Measurements from ENCODE around the gene HES7. TPM values are rescaled to one million over a fixed set of nuclear protein-coding genes. Genes with fewer than 3 reads are reported as not detected.
A peak's percentile ranks its signal among the peaks of the same experiment; 100 is the strongest.

The HES7 gene
- polyA plus RNA-seq, 2 of the 4 experiments (the other 2 are of a cell fraction) = 0.56 to 0.72 TPM

DNA sequence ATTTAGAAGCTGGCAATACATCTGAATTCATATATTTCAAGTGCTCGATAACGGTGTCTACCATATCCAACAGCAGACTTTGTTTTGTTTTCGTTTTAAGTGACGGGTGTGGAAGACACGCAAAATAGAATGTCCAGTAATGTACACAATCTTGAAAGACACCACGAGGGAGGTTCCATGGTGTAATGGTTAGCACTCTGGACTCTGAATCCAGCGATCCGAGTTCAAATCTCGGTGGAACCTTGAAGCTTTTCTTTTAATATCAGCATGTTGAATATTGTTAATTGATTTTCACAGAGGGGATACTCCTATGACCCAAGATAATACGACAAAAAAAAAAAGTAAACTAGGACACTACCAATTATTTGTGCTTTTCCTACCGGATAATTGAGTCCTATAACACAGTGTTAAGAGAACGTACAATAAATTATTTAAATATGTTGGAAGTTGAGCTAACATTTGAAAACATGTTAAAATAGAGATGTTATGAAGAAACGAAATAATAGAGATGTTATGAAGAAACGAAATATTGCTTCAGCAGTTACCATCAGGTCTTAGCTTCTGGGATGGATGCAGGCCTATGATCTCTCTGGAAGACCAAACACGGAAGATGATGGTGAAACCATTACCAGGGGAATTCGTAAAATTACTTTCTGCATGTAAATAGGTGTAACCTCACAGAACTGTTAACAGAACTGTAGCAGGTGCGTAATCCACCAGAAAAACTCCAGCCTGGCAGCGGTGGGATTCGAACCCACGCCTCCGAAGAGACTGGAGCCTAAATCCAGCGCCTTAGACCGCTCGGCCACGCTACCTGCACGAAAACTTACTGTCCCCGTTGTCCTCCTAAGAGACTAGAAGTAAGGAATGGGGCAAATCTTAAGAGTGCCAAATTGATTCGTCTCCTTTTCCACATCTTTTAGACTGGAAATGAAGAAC, 4.1 kb downstream of the HES7 start (continued):
- TF ChIP-seq MYC (IDR thresholded peaks at IDR 0.05; ENCODE audit: borderline replicate concordance, low read length) = 0 out of 2 replicates have a peak, but pooled peaks have one; percentile 60
- TF ChIP-seq, protein P1, sequence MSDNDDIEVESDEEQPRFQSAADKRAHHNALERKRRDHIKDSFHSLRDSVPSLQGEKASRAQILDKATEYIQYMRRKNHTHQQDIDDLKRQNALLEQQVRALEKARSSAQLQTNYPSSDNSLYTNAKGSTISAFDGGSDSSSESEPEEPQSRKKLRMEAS (IDR thresholded peaks at IDR 0.05) = peak; percentile 61
- 0 out of 2 replicates have a peak, but pooled peaks have one; percentile 23 for TF ChIP-seq KDM1A (IDR thresholded peaks at IDR 0.05; ENCODE audit: low read depth)
- TF ChIP-seq SREBF2 (IDR thresholded peaks at IDR 0.05) = peak; percentile 93
- TF ChIP-seq CEBPB (IDR thresholded peaks at IDR 0.05) = peak; percentile 49 to 82; a peak in 3 of 4 replicates
- TF ChIP-seq KDM5A (IDR thresholded peaks at IDR 0.05) = no peak
- peak; percentile 74; the same call in 1 of the 2 replicates for TF ChIP-seq HOXB5 (CRISPR knock-in tag; IDR thresholded peaks at IDR 0.05)
- TF ChIP-seq, protein P2, sequence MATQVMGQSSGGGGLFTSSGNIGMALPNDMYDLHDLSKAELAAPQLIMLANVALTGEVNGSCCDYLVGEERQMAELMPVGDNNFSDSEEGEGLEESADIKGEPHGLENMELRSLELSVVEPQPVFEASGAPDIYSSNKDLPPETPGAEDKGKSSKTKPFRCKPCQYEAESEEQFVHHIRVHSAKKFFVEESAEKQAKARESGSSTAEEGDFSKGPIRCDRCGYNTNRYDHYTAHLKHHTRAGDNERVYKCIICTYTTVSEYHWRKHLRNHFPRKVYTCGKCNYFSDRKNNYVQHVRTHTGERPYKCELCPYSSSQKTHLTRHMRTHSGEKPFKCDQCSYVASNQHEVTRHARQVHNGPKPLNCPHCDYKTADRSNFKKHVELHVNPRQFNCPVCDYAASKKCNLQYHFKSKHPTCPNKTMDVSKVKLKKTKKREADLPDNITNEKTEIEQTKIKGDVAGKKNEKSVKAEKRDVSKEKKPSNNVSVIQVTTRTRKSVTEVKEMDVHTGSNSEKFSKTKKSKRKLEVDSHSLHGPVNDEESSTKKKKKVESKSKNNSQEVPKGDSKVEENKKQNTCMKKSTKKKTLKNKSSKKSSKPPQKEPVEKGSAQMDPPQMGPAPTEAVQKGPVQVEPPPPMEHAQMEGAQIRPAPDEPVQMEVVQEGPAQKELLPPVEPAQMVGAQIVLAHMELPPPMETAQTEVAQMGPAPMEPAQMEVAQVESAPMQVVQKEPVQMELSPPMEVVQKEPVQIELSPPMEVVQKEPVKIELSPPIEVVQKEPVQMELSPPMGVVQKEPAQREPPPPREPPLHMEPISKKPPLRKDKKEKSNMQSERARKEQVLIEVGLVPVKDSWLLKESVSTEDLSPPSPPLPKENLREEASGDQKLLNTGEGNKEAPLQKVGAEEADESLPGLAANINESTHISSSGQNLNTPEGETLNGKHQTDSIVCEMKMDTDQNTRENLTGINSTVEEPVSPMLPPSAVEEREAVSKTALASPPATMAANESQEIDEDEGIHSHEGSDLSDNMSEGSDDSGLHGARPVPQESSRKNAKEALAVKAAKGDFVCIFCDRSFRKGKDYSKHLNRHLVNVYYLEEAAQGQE (IDR thresholded peaks at IDR 0.05) = no peak
- TF ChIP-seq TP53 (CRISPR knock-in tag; IDR thresholded peaks at IDR 0.05) = peak; percentile 20
- TF ChIP-seq HOXA7 (CRISPR knock-in tag; IDR thresholded peaks at IDR 0.05) = 0 out of 2 replicates have a peak, but pooled peaks have one; percentile 23
- TF ChIP-seq ZC3H11A (IDR thresholded peaks at IDR 0.05) = no peak

DNA sequence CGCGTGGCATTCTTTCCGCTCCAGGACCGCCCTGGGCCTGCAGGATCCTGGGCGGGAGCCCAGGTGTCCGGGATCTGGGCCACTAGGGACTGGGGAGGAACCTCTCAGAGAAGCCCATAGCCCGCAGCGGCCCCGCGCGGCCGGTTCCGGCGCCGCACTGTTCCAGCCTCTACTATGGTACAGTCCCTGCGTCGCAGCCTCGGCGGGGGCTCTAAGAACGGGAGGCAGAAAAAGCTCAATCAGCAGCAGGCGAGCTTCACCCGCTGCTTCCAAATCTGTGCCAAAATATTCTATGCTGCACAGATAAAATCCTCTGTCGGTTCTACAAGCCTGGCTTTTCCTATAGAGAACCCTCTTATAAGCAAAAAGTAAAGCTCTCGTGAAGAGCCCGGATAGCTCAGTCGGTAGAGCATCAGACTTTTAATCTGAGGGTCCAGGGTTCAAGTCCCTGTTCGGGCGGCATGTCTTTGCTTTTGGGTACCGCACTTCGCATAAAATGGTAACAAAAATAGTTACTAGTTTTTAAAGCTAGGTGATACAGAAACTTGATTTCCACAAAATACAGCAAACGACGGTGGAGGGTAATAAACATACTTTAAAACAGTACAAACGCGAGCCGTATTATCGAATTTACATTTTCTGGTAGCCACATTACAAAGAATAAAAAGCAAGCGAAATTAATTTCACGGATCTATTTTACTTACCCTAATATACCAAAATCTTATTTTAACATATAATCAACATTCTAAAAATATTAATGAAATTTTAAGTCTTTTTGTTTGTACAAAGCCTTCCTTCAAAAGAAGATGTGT, 4.9 kb downstream of the HES7 start:
- Histone ChIP-seq H3K4me2 (peak overlapping the region; percentile 89), H3K27ac (peak overlapping the region; percentile 67 to 90), H3K4me3 (peak overlapping the region; percentile 51), H3K9me3 (no peaks in the 10 kb centered on the region), H3K4me1 (peaks cover 13% of the 10 kb centered on the region)
- FAIRE-seq (no peak), ATAC-seq (peak; percentile 33 to 71), DNase-seq (ENCODE audit: low read depth in 1 of 2, low spot score in 1 of 2) (peak; percentile 87 to 90)
- WGBS (ENCODE audit: missing lambda C conversion rate) = 3% methylated on average over 32 of the region's 38 CpGs
- CTCF ChIA-PET = interaction anchor here (0.6 to 24.1 kb wide), 36 partner anchors 8 to 482 kb away, joined by 3 to 1490 read pairs (median 4); partner anchors contain the start of genes ALOX12B, AURKB, BORCS6 and CTC1
- POLR2A ChIA-PET = interaction anchor here (0.7 to 4.4 kb wide), 18 partner anchors 35 to 262 kb away, joined by 3 to 41 read pairs (median 6); partner anchors contain the start of genes CTC1, KRABD2, NAA38 and PFAS
- TF ChIP-seq, protein P3, sequence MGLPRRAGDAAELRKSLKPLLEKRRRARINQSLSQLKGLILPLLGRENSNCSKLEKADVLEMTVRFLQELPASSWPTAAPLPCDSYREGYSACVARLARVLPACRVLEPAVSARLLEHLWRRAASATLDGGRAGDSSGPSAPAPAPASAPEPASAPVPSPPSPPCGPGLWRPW (IDR thresholded peaks at IDR 0.05) = no peak
- no peak for TF ChIP-seq FOSB (CRISPR knock-in tag; IDR thresholded peaks at IDR 0.05)
- no peak for TF ChIP-seq ZC3H11A (IDR thresholded peaks at IDR 0.05)
- no peak for TF ChIP-seq POLR2A (IDR thresholded peaks at IDR 0.05; ENCODE audit: low read length)
- TF ChIP-seq HEYL (CRISPR knock-in tag; IDR thresholded peaks at IDR 0.05) = no peak
- no peak for TF ChIP-seq CHD2 (IDR thresholded peaks at IDR 0.05; ENCODE audit: low read length, partially characterized antibody)
- TF ChIP-seq CBX8 (IDR thresholded peaks at IDR 0.05) = no peak
- TF ChIP-seq NR3C1 (IDR thresholded peaks at IDR 0.05) = no peak
- no peak for TF ChIP-seq NPAS2 (CRISPR knock-in tag; IDR thresholded peaks at IDR 0.05; ENCODE audit: borderline replicate concordance)
- TF ChIP-seq TP53 (CRISPR knock-in tag; IDR thresholded peaks at IDR 0.05) = no peak
- TF ChIP-seq KDM1A (IDR thresholded peaks at IDR 0.05; ENCODE audit: low read depth) = no peak
- TF ChIP-seq FOSL2 (IDR thresholded peaks at IDR 0.05) = no peak
- TF ChIP-seq FOSL2 (CRISPR knock-in tag; IDR thresholded peaks at IDR 0.05) = no peak
- TF ChIP-seq, protein P4, sequence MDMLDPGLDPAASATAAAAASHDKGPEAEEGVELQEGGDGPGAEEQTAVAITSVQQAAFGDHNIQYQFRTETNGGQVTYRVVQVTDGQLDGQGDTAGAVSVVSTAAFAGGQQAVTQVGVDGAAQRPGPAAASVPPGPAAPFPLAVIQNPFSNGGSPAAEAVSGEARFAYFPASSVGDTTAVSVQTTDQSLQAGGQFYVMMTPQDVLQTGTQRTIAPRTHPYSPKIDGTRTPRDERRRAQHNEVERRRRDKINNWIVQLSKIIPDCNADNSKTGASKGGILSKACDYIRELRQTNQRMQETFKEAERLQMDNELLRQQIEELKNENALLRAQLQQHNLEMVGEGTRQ (IDR thresholded peaks at IDR 0.05) = no peak
- 0 out of 2 replicates have a peak, but pooled peaks have one; percentile 6 for TF ChIP-seq ESRRA (IDR thresholded peaks at IDR 0.05; ENCODE audit: borderline replicate concordance, low read length)
- TF ChIP-seq, protein P2 (IDR thresholded peaks at IDR 0.05) = no peak
- peak; percentile 72 for TF ChIP-seq SMC3 (IDR thresholded peaks at IDR 0.05)
- no peak for TF ChIP-seq HOXB5 (CRISPR knock-in tag; IDR thresholded peaks at IDR 0.05)
- TF ChIP-seq, protein P5, sequence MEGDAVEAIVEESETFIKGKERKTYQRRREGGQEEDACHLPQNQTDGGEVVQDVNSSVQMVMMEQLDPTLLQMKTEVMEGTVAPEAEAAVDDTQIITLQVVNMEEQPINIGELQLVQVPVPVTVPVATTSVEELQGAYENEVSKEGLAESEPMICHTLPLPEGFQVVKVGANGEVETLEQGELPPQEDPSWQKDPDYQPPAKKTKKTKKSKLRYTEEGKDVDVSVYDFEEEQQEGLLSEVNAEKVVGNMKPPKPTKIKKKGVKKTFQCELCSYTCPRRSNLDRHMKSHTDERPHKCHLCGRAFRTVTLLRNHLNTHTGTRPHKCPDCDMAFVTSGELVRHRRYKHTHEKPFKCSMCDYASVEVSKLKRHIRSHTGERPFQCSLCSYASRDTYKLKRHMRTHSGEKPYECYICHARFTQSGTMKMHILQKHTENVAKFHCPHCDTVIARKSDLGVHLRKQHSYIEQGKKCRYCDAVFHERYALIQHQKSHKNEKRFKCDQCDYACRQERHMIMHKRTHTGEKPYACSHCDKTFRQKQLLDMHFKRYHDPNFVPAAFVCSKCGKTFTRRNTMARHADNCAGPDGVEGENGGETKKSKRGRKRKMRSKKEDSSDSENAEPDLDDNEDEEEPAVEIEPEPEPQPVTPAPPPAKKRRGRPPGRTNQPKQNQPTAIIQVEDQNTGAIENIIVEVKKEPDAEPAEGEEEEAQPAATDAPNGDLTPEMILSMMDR (IDR thresholded peaks at IDR 0.05) = peak; percentile 97

Measured in A549 (cell line).